Spinal cord (tissue), 10 donors: Measurements from ENCODE around the gene TSPAN18. TPM values are rescaled to one million over a fixed set of nuclear protein-coding genes. Genes with fewer than 3 reads are reported as not detected.

Source experiments
- DNase-seq, 6 donors: peaks; one replicate each; pipeline versions ENCODE4 v3.0.0 to v3.0.0-alpha.2; 2013 to 2015; ENCODE audit warnings: low spot score in 6 of 6, low read depth in 4 of 6
- H3K27ac ChIP-seq: one replicate; pipeline ENCODE4 v1.5.1; 2013; ENCODE audit warnings: low read depth, low read length, control low read depth
- H3K27me3 ChIP-seq: one replicate; pipeline ENCODE4 v1.6.1; 2013; ENCODE audit warnings: low read length; ENCODE audit not compliant: control insufficient read depth, insufficient read depth
- H3K36me3 ChIP-seq: one replicate; pipeline ENCODE4 v1.6.1; 2013; ENCODE audit warnings: low read length; ENCODE audit not compliant: control insufficient read depth, insufficient read depth
- H3K4me1 ChIP-seq: one replicate; pipeline ENCODE4 v1.6.1; 2013; ENCODE audit warnings: low read length; ENCODE audit not compliant: control insufficient read depth, insufficient read depth
- H3K4me3 ChIP-seq: one replicate; pipeline ENCODE4 v1.5.1; 2013; ENCODE audit warnings: low read depth, low read length, control low read depth
- H3K9me3 ChIP-seq: one replicate; pipeline ENCODE4 v1.6.1; 2013; ENCODE audit warnings: low read length; ENCODE audit not compliant: control insufficient read depth, insufficient read depth
- WGBS: methylation state at CpG from one replicate; pipeline ENCODE4 v1.1.5; 2013; ENCODE audit warnings: missing lambda C conversion rate; ENCODE audit not compliant: insufficient coverage; 5-methylcytosine and 5-hydroxymethylcytosine counted together
- polyA plus RNA-seq, 2 donors: library from polyadenylated mRNA; unstranded; fragments of 120-200 nt; gene quantifications; one replicate each; pipeline ENCODE4 v1.2.1, GENCODE V29; 2013; ENCODE audit not compliant: insufficient read length in 2 of 2
- total RNA-seq, 2 donors: library from RNA; depleted of rRNA in 1 of 2; stranded (reverse); fragments of 120-200 nt in 1 of 2; fragments of >200 nt in 1 of 2; gene quantifications; one replicate each; pipeline versions ENCODE4 v1.2.3 to v1.2.4, GENCODE V29; 2013 to 2014
- donor health status: healthy.

Gene TSPAN18
- total and polyA plus RNA-seq, 4 donors = 23.3 to 87.2 (median 60.9) TPM

DNA sequence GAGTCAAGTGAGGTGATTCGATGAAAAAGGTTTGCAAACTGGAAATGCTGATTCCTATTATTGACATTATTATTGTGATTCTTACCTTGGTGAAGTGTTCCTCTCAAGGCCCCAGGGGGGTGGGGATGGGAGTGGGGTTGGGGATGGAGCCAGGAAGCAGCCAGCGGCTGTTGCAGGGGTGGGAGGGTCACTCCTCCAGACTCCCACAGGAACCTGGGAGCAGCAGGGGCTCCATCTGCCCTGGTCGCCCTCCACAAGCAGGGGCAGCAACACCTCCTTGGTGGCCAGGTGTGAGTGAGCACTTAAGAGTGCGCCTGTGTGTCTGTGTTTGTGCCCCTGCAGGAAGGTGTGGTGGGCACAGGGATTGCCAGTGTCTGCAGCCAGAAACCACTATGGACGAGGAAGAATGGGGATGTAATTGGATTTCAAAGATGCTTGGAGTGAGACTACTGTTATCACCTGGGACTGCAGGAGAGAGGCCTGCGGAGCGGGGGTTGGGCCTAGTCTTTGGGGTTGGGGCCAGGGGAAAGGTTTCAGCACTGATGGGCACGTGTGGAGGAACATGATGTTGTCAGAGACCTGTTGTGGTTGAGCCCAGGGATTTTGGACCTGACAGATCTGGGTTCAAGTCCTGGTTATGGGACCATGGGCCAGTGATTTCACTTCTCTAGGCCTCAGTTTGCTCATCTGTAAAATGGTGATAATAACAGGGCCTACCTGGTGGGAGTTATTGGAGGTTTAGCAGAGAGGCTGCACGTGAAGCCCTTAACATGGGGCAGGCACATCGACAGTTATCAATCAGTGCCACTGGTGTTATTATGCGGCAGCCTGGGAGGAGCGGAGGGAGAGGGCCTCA, 227.5 kb downstream of the TSPAN18 start:
- 69% methylated on average over 9 of the region's 12 CpGs for WGBS
- Histone ChIP-seq H3K27me3 (peaks cover 19% of the 10 kb centered on the region), H3K36me3 (no peaks in the 10 kb centered on the region), H3K4me1 (peaks cover 45% of the 10 kb centered on the region), H3K27ac (no peak overlapping the region), H3K9me3 (no peaks in the 10 kb centered on the region), H3K4me3 (no peak overlapping the region)
- DNase-seq = no peak

DNA sequence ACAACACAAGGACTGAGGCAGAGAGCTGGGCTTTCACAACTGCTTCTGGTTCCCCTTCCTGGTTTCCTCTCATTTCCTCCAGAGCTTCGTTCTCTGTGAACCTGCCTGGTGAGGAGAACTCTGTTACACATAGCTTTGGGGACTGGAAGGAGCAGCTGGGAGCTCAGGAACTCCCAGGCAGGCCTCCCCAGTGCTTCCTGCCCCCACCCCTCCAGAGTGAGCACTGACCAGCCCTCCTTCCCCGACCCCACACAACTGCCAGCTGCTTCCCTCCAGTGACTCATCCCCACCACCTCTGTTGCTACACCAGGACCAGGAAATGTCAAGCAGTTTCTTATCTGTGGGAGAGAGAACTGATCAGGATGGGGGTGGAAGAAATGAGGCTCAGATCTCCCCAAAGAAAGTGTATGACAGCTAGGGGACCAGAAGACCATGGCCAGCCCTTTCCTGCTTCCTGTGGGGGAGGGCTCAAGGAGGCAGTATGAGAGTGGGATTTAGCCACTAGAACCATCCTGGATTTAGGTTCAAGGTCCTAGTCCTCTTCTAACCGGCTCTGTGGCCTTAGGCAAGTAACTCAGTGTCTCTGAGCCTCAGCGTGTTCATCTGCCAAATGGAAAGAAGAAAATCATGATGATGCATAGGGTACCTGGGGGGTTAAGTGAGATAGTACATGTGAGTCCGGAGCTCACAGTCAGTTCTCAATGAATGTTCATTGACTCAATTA, 228.4 kb downstream of the TSPAN18 start:
- Histone ChIP-seq H3K27ac (no peak overlapping the region), H3K27me3 (peaks cover 16% of the 10 kb centered on the region), H3K4me3 (no peak overlapping the region), H3K4me1 (peaks cover 39% of the 10 kb centered on the region), H3K9me3 (no peaks in the 10 kb centered on the region), H3K36me3 (no peaks in the 10 kb centered on the region)
- 74% methylated on average over 3 of the region's 5 CpGs for WGBS
- DNase-seq = no peak

DNA sequence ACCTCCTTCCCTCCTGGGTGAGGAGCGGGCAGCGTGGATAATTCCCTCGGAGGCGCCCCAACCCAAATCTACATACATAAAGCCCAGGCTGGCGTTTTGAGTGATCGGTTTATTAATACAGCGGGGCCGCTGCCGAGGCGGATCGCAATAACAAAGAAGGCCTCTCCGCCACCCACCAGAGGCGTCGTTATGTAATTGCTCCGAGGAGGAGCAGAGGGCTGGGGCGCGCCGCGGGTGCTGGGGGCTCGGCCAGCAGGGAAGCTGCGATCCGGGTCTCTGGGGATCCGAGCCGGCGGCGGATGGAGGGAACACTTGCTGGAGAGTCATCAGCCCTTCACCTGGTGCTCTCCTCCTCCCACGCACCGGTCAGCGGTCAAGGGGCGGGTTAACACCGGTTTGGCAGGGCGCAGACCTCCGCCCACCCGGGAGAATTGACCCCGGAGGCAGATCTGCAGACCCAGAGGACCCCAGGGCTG, 230.3 kb downstream of the TSPAN18 start:
- 6% methylated on average over 28 of the region's 35 CpGs for WGBS
- Histone ChIP-seq H3K27me3 (peaks cover 16% of the 10 kb centered on the region), H3K4me1 (peaks cover 40% of the 10 kb centered on the region), H3K36me3 (no peaks in the 10 kb centered on the region), H3K27ac (no peak overlapping the region), H3K4me3 (no peak overlapping the region), H3K9me3 (no peaks in the 10 kb centered on the region)
- peak in 2 of 6 donors; percentile 67 to 71 for DNase-seq

DNA sequence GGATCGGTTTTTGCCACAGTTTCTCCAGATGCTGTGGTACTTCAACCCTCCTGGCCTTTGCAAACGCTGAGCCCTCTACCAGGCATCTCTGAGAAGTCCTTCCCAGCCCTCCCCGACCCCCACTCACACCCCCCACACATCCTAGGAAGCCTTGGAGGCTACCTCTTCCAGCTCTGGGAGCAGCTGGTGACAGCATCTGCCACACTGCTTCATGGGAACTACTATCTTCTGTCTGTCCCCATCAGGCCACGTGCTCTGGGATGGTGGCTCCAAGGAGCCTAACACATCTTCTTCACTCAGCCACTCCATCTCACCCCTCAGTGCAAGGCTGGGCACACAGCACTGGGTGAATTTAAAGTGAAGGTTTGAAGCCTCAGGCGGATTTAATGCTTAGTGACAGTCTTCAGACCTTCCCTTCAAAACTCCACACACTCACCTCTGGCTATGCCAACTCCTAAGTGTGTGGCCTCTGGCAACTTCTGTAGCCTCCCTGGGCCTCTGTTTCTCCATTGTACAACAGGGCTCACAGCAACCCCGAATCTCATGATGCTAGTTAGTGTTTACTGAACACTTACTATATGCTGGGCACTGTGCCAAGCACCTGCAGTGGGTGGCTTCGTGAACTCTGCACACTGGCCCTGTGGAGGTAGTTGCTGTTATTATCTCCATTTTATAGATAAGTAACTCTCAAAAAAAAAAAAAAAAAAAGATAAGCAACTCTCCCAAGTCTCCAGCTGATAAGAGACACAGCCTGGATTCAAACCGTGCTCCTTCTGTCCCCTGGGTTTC, 231.2 kb downstream of the TSPAN18 start:
- DNase-seq = no peak
- no peak overlapping the region for H3K27ac ChIP-seq
- H3K9me3 ChIP-seq = no peaks in the 10 kb centered on the region
- H3K4me1 ChIP-seq = peaks cover 44% of the 10 kb centered on the region
- H3K4me3 ChIP-seq = no peak overlapping the region
- peaks cover 16% of the 10 kb centered on the region for H3K27me3 ChIP-seq
- WGBS = 50% methylated on average over 5 of the region's 8 CpGs
- H3K36me3 ChIP-seq = no peaks in the 10 kb centered on the region

DNA sequence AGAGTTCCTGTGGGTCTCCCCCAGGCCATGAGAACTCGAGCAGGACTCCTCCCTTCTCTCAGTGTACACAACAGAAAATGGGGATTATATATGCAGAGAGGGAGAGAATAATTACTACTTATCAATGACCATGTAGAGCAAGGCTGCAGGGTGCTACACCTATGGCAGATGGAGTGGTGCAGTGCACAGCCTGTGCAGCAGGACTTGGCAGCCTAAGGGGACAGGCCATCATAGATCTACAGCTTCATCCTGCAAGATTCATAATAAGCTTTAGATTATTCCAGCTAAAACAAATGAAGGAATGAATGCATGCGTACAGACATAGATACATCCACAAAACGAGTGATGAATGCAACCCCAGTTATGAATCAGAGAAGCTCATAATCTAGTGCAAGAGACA, 232.3 kb downstream of the TSPAN18 start:
- peaks cover 16% of the 10 kb centered on the region for H3K27me3 ChIP-seq
- no peaks in the 10 kb centered on the region for H3K36me3 ChIP-seq
- H3K27ac ChIP-seq = no peak overlapping the region
- peaks cover 49% of the 10 kb centered on the region for H3K4me1 ChIP-seq
- 80% methylated on average over 1 of the region's 3 CpGs for WGBS
- no peak for DNase-seq
- no peak overlapping the region for H3K4me3 ChIP-seq
- no peaks in the 10 kb centered on the region for H3K9me3 ChIP-seq

DNA sequence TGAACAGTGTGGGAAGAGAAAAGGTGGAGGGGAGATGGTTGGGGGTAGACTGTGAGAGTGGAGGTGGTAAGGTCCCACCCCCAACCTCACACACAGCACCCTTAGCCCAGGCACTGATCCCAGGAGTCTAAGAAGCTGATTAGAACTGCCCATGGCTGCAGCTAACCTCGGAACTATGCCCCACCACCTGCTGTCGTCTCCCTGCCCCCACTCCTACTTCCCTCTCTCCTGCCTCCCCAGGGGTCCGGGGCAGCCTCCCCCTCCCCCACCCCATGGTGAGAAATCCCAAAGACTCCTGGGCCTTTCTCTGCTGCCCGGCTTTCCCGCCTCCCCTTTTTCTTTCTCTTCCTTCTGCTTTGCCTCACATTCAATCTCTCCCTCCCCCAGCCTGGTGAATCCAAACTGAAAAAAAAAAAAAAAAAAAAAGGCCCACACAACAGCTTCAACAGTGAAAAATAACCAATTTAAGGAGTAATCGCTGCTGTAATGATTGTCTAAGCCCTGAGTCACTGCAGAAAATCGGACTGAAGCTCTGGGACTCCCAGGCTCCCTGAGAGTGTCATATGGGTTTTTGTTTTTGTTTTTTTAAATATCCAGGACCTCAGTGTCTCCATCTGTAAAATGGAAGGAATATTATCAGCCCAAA, 233.6 kb downstream of the TSPAN18 start:
- H3K27me3 ChIP-seq = peaks cover 16% of the 10 kb centered on the region
- DNase-seq = no peak
- H3K27ac ChIP-seq = no peak overlapping the region
- 39% methylated on average over 7 of the region's 7 CpGs for WGBS
- no peaks in the 10 kb centered on the region for H3K36me3 ChIP-seq
- H3K4me1 ChIP-seq = peaks cover 43% of the 10 kb centered on the region
- no peak overlapping the region for H3K4me3 ChIP-seq
- H3K9me3 ChIP-seq = no peaks in the 10 kb centered on the region

DNA sequence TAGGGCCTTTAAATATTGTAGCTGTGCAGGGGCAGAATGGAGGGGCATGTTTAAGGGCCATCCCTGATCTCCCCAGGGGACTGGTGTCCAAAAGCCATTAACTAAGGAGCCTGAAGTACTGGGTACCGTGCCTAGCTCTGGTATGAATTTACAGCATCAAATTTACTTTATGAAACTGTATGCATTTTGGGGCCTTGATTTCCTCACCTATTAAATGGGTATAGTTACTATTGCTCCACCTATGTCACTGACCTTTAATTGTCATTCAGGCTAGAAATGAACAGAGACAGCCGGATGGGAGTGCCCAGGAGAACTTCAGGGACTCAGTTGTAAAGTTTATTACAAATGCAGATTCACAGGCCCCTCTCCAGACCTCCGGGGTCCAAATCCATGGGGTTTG, 235.7 kb downstream of the TSPAN18 start:
- 73% methylated on average over 2 of the region's 3 CpGs for WGBS
- no peaks in the 10 kb centered on the region for H3K9me3 ChIP-seq
- peaks cover 4% of the 10 kb centered on the region for H3K27me3 ChIP-seq
- no peak overlapping the region for H3K4me3 ChIP-seq
- no peak overlapping the region for H3K27ac ChIP-seq
- no peak for DNase-seq
- no peaks in the 10 kb centered on the region for H3K36me3 ChIP-seq
- H3K4me1 ChIP-seq = peaks cover 33% of the 10 kb centered on the region

DNA sequence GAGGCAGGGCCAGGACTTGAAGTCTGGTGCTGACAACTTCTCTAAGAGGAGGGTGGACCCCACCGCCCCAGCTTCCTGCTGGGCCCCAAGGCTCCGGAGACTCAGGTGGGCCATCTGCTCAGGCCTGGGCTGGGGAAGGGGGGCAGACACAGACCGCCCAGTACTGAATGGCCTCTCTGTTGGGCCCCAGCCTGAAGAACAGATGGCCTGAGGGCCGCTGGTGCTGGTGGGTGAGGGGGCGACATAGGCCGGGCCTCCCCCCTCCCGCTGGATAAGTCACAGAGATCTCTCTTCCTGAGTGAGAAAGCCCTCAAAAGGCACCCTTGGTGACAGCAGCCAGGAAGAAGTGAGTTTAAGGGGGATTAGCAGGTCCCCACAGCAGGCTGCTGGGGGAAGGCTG, 236.4 kb downstream of the TSPAN18 start:
- Histone ChIP-seq H3K27me3 (no peaks in the 10 kb centered on the region), H3K36me3 (no peaks in the 10 kb centered on the region), H3K27ac (no peak overlapping the region), H3K9me3 (no peaks in the 10 kb centered on the region), H3K4me1 (peaks cover 28% of the 10 kb centered on the region), H3K4me3 (no peak overlapping the region)
- no peak for DNase-seq
- 34% methylated on average over 7 of the region's 7 CpGs for WGBS

DNA sequence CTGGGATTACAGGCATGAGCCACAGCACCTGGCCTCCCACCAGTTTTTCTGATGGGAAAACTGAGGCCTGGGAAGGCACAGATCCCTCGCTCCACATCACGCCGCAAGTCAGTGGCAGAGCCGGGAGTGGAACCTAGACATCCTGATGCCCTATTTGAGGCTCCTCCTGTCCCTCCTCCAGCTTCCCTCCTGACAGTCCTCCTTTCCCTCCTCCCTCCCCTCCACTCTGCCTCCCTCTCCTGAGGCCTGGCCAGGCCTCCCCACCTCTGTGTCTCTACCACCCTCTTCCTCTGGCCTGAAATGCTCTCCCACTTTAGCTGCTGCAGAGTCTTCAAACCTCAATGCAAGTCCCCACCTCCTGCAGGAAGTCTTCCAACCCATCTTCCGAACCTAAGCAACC, 237.2 kb downstream of the TSPAN18 start:
- DNase-seq = no peak
- Histone ChIP-seq H3K27ac (no peak overlapping the region), H3K27me3 (no peaks in the 10 kb centered on the region), H3K4me1 (peaks cover 28% of the 10 kb centered on the region), H3K9me3 (no peaks in the 10 kb centered on the region), H3K36me3 (no peaks in the 10 kb centered on the region), H3K4me3 (no peak overlapping the region)
- WGBS = 90% methylated on average over 5 of the region's 5 CpGs
